ENCODE data around the gene DSCAM.

The DSCAM gene

DNA sequence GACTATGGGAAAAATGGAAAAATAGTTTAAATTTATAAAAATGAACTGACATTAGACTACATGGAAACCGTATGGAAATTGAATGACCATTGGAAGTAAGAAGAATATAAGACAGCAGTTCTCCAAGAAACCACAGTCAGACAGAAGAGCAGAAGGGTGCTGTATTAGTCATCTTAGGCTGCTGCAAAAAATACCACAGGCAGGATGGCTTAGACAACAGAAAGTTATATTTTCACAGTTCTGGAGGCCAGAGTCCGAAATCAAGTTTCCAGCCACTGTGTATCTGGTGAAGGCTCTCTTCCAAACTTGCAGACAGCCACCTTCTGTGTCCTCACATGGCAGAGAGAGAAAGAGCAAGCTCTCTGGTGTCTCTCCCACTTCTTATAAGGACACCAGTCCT, 175.2 kb downstream of the DSCAM start:
- DNase-seq (ENCODE audit: low read depth in 2 of 3, low spot score in 1 of 3) = no peak

DNA sequence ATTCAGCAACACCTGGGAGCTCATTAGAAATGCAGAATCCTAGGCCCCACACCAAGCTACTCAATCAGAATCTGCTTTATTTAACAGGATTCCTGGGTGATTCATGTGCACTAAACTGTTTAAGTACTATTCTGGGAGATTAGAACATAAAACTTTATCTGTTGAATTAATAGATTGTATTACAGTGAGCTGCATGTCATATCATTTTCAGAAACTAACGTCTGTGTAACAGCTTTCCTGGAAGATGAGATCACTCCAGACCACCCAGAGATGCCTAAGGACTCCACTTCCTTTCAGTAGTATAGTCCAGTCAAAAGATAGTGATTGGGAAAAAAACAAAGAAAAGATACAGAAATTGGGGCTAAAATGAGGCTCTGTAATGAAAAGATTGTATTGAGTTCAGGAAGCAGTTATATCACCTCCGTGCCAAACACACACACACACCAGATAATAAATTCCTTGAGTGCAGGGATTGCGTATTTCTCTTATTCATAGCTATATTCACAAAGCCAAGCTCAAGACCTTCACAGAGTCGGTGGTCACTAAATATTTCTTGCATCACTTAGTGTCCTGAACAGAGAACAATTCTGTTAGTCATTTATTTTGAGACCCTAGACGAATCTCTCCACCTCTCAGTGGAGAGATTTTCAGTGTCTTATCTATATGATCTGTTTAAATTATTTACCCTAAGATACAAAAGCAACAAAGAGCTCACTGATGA, 178.2 kb downstream of the DSCAM start:
- DNase-seq (ENCODE audit: low read depth in 2 of 3, low spot score in 1 of 3) = no peak

- no peak for DNase-seq (ENCODE audit: low read depth in 2 of 3, low spot score in 1 of 3)
Observed at GRCh38 chr21:40667967-40668366, 179.0 kb downstream of the DSCAM start.

DNA sequence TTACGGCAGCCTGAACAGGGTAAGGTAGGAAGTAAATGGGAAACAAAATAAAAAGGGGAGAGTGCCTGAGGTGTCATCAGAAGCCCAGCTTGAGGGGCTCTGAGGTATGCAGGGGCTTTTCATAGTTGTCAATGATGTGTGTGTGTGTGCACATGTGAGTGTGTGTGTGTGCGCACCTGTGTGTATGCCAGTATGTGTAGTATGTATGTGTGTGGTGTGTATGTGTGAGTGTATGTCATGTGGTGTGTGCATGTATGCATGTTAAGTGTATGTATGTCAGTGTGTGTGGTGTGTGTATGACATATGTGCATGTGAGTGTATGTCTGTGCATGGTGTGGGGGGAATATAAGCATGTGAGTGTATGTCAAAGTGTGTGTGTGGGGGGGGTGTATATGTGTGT, 184.1 kb downstream of the DSCAM start:
- DNase-seq (ENCODE audit: low read depth in 2 of 3, low spot score in 1 of 3) = no peak

DNA sequence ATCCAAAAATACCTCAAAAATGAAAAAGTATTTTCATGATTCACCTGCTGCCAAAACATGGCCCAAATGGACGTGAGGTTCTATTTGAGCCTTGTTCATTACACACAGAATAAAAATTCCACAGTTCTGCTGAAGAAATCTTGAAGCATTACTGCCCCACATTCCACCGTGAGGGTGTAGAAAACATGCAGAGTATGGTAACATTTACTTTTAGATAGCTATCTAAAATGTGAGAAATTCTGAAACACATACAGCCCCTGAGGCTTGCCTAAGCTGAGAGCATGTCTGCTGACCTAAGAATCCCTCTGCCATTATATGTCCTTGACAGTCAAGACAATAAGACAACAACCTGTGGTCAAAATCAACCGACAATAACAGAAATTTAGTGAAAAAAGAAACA, 186.5 kb downstream of the DSCAM start:
- no peak for DNase-seq (ENCODE audit: low read depth in 2 of 3, low spot score in 1 of 3)

GRCh38 chr21:40658311-40658710, 188.6 kb downstream of the DSCAM start:
- no peak for DNase-seq (ENCODE audit: low read depth in 2 of 3, low spot score in 1 of 3)

- no peak for DNase-seq (ENCODE audit: low read depth in 2 of 3, low spot score in 1 of 3)
Observed at GRCh38 chr21:40652436-40652835, 194.5 kb downstream of the DSCAM start.

- DNase-seq (ENCODE audit: low read depth in 2 of 3, low spot score in 1 of 3) = no peak
Observed at GRCh38 chr21:40647706-40648105, 199.3 kb downstream of the DSCAM start.

GRCh38 chr21:40646651-40647050, 200.3 kb downstream of the DSCAM start:
- DNase-seq (ENCODE audit: low read depth in 2 of 3, low spot score in 1 of 3) = no peak

- no peak for DNase-seq (ENCODE audit: low read depth in 2 of 3, low spot score in 1 of 3)
Observed at GRCh38 chr21:40641042-40641441, 205.9 kb downstream of the DSCAM start.

GRCh38 chr21:40640266-40640789, 206.6 kb downstream of the DSCAM start:
- DNase-seq (ENCODE audit: low read depth in 2 of 3, low spot score in 1 of 3) = no peak

DNA sequence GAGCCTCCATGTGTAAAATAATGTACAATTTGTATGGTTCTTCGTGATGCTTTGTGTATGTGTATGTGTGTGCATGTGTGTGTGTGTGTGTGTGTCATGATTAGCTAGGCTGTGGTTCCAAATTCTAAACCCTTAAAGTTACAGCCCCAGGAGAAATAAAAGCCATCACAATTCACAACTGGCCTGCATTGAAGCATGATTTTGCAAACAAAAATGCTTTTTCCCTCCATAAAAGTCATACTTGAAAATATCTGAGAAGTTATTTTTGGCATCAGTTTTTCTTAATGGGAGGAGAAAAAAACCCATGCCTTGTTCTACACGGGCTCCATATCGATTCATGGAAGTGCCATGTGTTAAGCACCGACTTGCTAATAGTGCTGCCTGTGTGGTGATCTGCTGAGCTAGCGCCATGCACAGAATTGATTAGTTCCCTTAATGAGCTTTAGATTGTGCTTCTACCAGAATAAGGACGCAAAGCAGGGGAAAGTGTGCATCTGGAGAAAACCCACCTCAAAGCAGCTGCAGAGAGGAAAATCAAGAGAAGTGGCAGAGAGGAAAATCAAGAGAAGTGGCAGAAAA, 207.3 kb downstream of the DSCAM start:
- DNase-seq (ENCODE audit: low read depth in 2 of 3, low spot score in 1 of 3) = no peak

DNA sequence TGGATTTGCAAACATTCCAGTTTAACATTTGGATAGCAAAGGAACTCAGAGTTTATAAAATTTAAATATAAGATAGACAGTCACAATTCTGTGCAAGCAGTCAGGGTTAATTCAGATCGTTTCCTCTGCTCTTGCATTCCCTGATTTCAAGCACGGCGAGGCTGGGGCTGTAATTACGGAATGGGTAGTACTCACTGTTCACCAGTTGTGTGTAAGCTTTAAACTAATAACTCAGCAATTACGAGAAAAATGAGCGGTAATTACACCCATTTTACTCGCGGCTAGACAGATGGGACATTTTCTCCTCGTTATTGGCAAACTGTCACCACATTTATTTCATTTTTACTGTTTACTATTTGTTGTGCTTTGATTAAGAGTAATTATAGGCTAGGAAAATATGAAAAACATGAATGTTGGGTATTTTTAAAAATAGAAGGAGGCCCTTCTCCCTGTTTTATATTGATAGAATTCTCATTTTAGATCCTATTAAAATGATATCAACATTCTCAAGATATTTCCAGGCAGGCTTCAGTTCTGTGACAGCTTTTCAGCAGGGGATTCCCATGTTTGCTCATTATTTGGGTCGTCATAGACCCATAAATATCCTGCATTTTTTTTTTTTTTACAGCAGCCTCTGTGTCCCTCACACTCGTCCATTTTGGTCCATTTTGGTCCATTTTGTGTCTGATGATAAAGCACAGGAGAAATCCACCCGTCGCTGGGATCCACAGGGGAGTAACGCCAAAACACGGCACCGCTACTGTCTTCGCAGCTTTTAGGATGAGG, 208.3 kb downstream of the DSCAM start:
- DNase-seq (ENCODE audit: low read depth in 2 of 3, low spot score in 1 of 3) = no peak

- no peak for DNase-seq (ENCODE audit: low read depth in 2 of 3, low spot score in 1 of 3)
Observed at GRCh38 chr21:40636026-40636425, 210.9 kb downstream of the DSCAM start.

DNA sequence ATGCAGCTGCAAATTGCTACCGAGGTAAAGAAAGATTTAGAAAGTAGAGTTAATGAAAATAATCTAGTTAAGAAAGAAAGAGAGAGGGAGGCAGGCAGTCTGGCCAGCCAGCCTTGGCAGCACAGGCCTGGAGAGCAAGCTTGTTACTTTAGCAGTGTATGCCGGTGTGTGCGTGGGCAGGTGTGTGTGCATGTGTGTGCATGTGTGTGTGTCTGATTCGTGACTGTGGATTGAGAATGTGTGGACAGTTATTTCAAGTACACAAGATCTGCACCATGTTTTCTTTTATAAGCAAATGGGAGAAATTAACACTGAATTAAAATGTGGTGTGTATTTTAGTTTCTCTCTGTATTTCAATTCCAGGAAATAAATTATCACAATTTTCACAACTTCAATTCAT, 211.6 kb downstream of the DSCAM start:
- DNase-seq (ENCODE audit: low read depth in 2 of 3, low spot score in 1 of 3) = no peak

DNA sequence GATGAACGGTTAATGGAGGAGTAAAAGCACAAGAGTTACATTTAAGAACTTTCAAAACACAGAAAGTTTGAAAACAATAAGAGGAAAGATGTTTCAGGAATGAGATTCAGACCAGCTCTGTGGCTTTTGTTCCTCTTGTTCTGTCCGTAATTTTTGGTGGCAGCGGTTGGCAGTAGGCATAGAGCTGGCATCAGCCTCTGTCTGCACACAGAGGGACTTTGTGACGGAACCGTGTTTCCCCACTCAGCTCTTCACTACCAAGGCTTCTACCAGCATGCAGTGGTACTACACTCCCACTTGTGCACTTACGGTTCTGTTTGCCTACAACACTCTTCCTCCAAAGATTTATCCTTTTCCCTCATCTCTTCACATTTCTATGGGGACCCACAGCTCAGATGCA, 212.8 kb downstream of the DSCAM start:
- DNase-seq (ENCODE audit: low read depth in 2 of 3, low spot score in 1 of 3) = no peak

DNA sequence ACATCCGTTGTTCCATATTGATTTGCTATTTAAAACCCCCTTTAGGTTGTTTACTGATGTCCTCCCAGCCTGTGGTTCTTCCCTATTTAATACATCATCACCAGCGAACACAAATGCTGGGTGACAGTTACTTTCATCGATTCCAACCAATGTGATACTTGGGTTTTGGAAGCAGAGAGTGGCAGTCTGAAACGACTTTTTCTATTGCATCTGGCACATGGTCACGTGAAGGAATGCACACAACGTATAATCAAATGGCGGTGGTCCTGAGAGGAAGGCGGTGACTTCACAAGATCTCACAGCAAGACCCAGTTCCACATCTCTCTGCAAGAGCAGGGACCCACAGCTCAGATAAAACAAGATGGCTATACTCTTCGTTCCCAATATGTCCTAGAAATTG, 213.9 kb downstream of the DSCAM start:
- DNase-seq (ENCODE audit: low read depth in 2 of 3, low spot score in 1 of 3) = no peak

GRCh38 chr21:40631211-40631610, 215.7 kb downstream of the DSCAM start:
- DNase-seq (ENCODE audit: low read depth in 2 of 3, low spot score in 1 of 3) = no peak

- DNase-seq (ENCODE audit: low read depth in 2 of 3, low spot score in 1 of 3) = no peak
Observed at GRCh38 chr21:40625991-40626390, 221.0 kb downstream of the DSCAM start.

DNA sequence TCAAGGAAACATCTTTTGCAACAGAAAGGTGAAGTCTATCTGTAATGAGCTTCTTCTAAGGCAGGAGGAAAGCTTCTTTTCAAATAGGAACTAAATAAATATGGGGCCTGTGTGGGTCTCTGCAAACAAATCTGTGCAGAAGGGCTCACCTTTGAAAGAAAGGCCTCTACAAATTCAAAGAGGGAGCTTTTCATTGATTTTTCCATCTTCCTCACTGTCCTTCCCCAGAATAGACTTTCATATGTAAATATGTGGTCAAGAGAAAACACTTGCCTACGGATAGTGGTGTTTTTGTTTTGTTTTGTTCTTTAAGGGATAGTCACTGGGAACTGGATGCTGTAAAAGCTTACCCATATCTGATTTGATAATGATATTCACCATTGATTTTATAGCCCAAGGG, 223.4 kb downstream of the DSCAM start:
- no peak for DNase-seq (ENCODE audit: low read depth in 2 of 3, low spot score in 1 of 3)

DNA sequence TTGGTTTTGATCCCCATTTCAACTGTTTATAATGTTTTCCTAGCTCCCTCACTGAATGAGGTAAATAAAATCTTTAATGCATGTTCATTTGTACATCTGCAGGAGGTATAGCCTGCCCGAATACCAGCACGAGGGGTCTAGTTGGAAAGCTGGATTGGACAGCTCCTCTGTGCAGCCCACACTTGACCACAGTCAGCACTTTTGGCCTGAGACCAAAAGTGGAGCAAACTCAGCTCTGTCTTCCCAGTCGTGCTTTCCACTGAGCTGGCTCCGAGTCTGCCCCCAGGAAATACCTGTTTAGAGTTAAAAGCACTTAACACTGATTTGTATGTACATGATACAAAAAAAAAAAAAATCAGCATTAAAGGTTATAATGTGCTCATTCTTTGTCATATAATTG, 224.4 kb downstream of the DSCAM start:
- DNase-seq (ENCODE audit: low read depth in 2 of 3, low spot score in 1 of 3) = no peak

Data from stimulated activated CD4-positive, alpha-beta T cell treated with anti-CD3 and anti-CD28 coated beads, Interleukin-12 subunit alpha, Interleukin-12 subunit beta, amount 100 ng/mL, for 48 hours (primary cell).